ENCODE results near the gene ATP6V0C. TPM values are rescaled to one million over a fixed set of nuclear protein-coding genes. Genes with fewer than 3 reads are reported as not detected.

ATP6V0C gene
- total and polyA plus RNA-seq, 4 donors: 17.6 to 132 (median 60.6) TPM

DNA sequence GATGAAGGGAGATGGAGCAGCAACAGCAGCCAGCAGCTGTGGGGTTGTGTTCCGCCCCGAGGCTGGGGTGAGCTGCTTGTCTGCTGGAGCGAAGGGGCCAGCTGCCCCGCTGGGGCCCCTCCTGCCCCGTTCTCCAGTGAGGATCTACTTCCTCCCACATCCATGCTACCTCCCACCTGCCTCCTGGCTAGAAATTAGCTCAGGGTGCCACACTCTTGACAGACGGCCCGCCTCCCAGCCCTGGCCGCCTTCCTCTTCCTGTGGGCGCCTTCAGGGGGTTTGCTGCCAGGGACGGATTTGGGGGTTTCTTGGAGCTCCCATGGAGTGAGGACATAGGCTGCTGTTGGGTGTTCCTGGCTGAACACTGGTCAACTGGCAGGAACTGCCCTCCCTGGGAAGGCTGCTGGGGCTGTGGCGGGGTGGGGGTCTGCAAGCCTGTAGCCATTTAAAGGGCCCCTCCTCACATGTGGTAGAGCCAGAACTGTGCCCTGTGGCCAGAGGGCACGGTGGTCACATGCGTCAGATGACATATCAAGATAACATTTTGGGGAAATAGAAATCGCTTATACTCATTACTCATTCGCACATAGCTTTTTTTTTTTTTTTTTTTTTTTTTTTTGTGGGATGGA lies 25.7 kb upstream of the ATP6V0C start:
- WGBS: 86% methylated on average over 15 of the region's 15 CpGs
- Histone ChIP-seq H3K4me1 (ENCODE audit: control insufficient read depth in 4 of 4, insufficient read depth in 4 of 4, low read length in 3 of 4) (peaks cover 21 to 37% (median 26%) of the 10 kb centered on the region in 4 donors), H3K27me3 (ENCODE audit: control insufficient read depth in 4 of 4, insufficient read depth in 4 of 4, low read length in 3 of 4) (no peaks in the 10 kb centered on the region), H3K4me3 (ENCODE audit: low read depth in 1 of 3, low read length in 3 of 3) (no peak overlapping the region), H3K27ac (ENCODE audit: low read depth in 1 of 2, low read length in 2 of 2) (no peak overlapping the region), H3K9me3 (ENCODE audit: control insufficient read depth in 4 of 4, low read length in 3 of 4) (no peaks in the 10 kb centered on the region), H3K9ac (ENCODE audit: low read depth in 1 of 2, low read length in 2 of 2) (no peak overlapping the region), H3K36me3 (ENCODE audit: control insufficient read depth in 4 of 4, insufficient read depth in 3 of 4, low read depth in 1 of 4, low read length in 3 of 4) (peaks cover 0 to 4% (median under 1%) of the 10 kb centered on the region in 4 donors)
- TF ChIP-seq, protein P1, sequence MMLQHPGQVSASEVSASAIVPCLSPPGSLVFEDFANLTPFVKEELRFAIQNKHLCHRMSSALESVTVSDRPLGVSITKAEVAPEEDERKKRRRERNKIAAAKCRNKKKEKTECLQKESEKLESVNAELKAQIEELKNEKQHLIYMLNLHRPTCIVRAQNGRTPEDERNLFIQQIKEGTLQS (IDR thresholded peaks at IDR 0.05): no peak
- TF ChIP-seq, protein P2, sequence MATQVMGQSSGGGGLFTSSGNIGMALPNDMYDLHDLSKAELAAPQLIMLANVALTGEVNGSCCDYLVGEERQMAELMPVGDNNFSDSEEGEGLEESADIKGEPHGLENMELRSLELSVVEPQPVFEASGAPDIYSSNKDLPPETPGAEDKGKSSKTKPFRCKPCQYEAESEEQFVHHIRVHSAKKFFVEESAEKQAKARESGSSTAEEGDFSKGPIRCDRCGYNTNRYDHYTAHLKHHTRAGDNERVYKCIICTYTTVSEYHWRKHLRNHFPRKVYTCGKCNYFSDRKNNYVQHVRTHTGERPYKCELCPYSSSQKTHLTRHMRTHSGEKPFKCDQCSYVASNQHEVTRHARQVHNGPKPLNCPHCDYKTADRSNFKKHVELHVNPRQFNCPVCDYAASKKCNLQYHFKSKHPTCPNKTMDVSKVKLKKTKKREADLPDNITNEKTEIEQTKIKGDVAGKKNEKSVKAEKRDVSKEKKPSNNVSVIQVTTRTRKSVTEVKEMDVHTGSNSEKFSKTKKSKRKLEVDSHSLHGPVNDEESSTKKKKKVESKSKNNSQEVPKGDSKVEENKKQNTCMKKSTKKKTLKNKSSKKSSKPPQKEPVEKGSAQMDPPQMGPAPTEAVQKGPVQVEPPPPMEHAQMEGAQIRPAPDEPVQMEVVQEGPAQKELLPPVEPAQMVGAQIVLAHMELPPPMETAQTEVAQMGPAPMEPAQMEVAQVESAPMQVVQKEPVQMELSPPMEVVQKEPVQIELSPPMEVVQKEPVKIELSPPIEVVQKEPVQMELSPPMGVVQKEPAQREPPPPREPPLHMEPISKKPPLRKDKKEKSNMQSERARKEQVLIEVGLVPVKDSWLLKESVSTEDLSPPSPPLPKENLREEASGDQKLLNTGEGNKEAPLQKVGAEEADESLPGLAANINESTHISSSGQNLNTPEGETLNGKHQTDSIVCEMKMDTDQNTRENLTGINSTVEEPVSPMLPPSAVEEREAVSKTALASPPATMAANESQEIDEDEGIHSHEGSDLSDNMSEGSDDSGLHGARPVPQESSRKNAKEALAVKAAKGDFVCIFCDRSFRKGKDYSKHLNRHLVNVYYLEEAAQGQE (IDR thresholded peaks at IDR 0.05): no peak
- TF ChIP-seq, protein P3, sequence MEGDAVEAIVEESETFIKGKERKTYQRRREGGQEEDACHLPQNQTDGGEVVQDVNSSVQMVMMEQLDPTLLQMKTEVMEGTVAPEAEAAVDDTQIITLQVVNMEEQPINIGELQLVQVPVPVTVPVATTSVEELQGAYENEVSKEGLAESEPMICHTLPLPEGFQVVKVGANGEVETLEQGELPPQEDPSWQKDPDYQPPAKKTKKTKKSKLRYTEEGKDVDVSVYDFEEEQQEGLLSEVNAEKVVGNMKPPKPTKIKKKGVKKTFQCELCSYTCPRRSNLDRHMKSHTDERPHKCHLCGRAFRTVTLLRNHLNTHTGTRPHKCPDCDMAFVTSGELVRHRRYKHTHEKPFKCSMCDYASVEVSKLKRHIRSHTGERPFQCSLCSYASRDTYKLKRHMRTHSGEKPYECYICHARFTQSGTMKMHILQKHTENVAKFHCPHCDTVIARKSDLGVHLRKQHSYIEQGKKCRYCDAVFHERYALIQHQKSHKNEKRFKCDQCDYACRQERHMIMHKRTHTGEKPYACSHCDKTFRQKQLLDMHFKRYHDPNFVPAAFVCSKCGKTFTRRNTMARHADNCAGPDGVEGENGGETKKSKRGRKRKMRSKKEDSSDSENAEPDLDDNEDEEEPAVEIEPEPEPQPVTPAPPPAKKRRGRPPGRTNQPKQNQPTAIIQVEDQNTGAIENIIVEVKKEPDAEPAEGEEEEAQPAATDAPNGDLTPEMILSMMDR (IDR thresholded peaks at IDR 0.05; ENCODE audit: low read depth, low read length, missing input control): no peak
- TF ChIP-seq NR2F2 (IDR thresholded peaks at IDR 0.05): no peak
- no peak for TF ChIP-seq JUND (IDR thresholded peaks at IDR 0.05)
- TF ChIP-seq FOXA1 (IDR thresholded peaks at IDR 0.05): no peak
- TF ChIP-seq TAF1 (conservative IDR thresholded peaks at IDR 0.05): no peak
- DNase-seq (ENCODE audit: low spot score): no peak

DNA sequence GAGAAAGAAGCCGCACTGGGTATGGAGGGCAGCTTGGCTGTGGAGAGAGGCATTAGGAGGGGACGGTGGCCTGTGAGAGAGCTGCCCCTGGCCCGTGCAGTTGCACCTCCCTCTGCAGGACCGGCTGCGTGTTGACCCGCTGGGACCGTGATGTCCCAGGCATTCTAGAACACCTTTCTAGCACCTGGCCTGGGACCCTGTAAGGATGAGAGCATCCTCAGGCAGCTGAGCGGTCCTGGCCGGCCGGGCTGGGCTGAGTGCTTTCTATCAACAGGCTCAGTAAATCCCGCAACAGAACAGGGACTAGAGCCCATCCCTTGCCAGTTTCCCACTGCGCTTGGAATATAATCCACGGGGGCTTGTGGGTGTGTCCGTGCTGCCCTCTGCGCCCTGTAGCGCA lies 24.2 kb upstream of the ATP6V0C start:
- no peak overlapping the region for H3K9ac ChIP-seq (ENCODE audit: low read depth in 1 of 2, low read length in 2 of 2)
- H3K4me3 ChIP-seq (ENCODE audit: low read depth in 1 of 3, low read length in 3 of 3): no peak overlapping the region
- peaks cover 11 to 22% (median 16%) of the 10 kb centered on the region in 4 donors for H3K4me1 ChIP-seq (ENCODE audit: control insufficient read depth in 4 of 4, insufficient read depth in 4 of 4, low read length in 3 of 4)
- 96% methylated on average over 16 of the region's 16 CpGs for whole genome bisulfite sequencing
- peaks cover 0 to 4% (median under 1%) of the 10 kb centered on the region in 4 donors for H3K36me3 ChIP-seq (ENCODE audit: control insufficient read depth in 4 of 4, insufficient read depth in 3 of 4, low read depth in 1 of 4, low read length in 3 of 4)
- no peak for DNase-seq (ENCODE audit: low spot score)
- no peaks in the 10 kb centered on the region for H3K9me3 ChIP-seq (ENCODE audit: control insufficient read depth in 4 of 4, low read length in 3 of 4)
- no peaks in the 10 kb centered on the region for H3K27me3 ChIP-seq (ENCODE audit: control insufficient read depth in 4 of 4, insufficient read depth in 4 of 4, low read length in 3 of 4)
- H3K27ac ChIP-seq (ENCODE audit: low read depth in 1 of 2, low read length in 2 of 2): no peak overlapping the region
- TF ChIP-seq NR2F2 (IDR thresholded peaks at IDR 0.05) (no peak), GABPA (IDR thresholded peaks at IDR 0.05 in 1 of 2, conservative IDR thresholded peaks at IDR 0.05 in 1 of 2) (no peak), SP1 (IDR thresholded peaks at IDR 0.05) (no peak), YY1 (IDR thresholded peaks at IDR 0.05) (no peak), EGR1 (IDR thresholded peaks at IDR 0.05; ENCODE audit: low read depth in 2 of 2) (no peak), HNF4G (IDR thresholded peaks at IDR 0.05) (no peak), JUND (IDR thresholded peaks at IDR 0.05) (no peak), TAF1 (conservative IDR thresholded peaks at IDR 0.05) (no peak), RAD21 (IDR thresholded peaks at IDR 0.05) (no peak), FOXA1 (IDR thresholded peaks at IDR 0.05) (no peak), HNF4A (conservative IDR thresholded peaks at IDR 0.05) (no peak), RXRA (IDR thresholded peaks at IDR 0.05) (no peak)
- TF ChIP-seq, protein P4, sequence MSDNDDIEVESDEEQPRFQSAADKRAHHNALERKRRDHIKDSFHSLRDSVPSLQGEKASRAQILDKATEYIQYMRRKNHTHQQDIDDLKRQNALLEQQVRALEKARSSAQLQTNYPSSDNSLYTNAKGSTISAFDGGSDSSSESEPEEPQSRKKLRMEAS (IDR thresholded peaks at IDR 0.05): no peak
- TF ChIP-seq, protein P5, sequence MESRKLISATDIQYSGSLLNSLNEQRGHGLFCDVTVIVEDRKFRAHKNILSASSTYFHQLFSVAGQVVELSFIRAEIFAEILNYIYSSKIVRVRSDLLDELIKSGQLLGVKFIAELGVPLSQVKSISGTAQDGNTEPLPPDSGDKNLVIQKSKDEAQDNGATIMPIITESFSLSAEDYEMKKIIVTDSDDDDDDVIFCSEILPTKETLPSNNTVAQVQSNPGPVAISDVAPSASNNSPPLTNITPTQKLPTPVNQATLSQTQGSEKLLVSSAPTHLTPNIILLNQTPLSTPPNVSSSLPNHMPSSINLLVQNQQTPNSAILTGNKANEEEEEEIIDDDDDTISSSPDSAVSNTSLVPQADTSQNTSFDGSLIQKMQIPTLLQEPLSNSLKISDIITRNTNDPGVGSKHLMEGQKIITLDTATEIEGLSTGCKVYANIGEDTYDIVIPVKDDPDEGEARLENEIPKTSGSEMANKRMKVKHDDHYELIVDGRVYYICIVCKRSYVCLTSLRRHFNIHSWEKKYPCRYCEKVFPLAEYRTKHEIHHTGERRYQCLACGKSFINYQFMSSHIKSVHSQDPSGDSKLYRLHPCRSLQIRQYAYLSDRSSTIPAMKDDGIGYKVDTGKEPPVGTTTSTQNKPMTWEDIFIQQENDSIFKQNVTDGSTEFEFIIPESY (IDR thresholded peaks at IDR 0.05): no peak
- TF ChIP-seq, protein P3 (IDR thresholded peaks at IDR 0.05; ENCODE audit: low read depth, low read length, missing input control): no peak

Data from liver (tissue), 9 donors.